ENCODE measurements around the gene HORMAD1.
"Not testable (repeated sequence)": the region's sequence is repeated elsewhere in the genome, so short reads cannot be mapped to it uniquely, and the experiment has no call there.

HORMAD1 gene

DNA sequence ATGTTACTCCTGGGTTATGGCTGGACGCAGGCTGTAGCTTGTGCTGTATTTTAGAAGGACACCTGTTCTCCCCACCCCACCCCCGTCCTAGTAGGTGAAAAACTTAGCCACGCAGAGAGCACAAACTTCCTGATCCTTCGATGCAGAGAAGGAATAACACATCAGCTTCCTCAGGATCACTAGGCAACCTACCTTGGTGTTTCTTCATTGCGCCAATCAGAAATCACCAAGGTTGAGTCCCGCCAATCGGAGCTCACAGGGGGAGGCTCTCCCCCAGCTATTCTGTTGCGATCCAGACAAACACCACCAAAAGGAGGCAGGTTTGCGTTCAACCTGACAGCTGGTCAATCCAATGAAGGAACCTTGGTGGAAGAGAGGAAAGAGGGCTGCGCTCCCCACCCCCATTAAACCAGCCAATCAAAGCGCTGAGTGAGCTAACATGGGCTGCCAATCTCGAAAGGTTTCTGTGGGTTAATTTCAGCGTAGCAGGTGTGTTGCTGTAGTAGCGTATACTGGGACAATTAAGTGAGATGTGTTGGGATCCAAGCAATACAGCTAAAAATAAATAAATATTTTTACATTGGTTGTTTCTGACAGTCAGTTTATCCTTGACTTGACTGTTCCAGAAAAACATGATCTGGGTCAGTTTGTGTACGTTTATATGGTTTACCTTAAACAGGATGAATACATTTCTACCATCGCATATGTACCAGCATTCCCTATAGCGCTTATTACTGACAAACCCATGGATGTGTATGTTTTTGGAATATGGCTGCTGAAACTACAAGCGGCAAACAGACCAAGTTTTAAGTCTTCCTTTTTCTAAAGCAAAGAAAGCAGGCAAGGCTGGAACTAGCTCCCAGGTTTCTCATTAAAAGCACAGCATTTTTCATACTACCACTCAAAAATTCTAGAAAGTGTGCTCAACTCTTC lies 23.4 kb downstream of the HORMAD1 start, which contains the start of gene GOLPH3L:
TSS of gene GOLPH3L (minus strand) at position 160 of the 933 bp plus-strand sequence. CDS start 2,316 bp downstream, outside the sequence.
- peak; percentile 99 for DNase-seq

DNA sequence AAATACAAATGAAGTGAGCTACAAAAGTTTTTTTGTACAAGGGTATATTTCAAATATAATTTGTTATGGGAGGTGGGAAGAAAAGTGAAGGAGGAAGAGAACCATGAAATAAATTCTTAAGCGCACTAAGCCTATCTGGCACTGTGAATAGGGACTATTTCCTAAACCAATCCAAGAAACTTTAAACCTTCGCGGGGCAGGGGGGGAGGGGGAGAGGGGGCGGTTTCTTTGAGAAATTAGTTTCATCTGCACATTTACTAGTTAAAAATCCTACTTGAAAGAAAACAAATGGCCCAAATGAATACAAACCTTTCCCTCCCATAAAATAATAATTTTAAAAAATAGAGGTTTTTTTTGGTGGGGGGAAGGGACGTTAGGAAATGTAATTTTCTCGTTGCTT lies 24.1 kb downstream of the HORMAD1 start:
- no peak for DNase-seq

DNA sequence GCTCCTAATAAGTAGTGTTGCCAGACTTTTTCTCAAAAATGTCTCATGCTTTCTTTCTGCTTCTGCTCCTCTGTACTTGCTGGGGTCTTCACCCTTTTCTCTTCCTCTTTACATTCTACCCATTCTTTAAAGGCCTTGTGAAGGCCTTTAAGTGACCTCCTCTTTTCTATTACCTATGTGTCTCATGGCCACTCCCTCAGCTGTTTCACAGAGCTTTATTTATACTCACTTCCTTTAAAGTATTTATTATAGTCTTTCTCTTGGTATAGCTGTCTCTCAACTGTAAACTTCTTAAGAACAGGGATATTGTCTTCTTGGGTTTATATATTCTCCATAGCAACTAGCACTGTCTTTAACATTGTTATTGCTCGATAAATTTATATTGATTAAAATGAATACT lies 24.5 kb downstream of the HORMAD1 start:
- DNase-seq, result no peak

DNA sequence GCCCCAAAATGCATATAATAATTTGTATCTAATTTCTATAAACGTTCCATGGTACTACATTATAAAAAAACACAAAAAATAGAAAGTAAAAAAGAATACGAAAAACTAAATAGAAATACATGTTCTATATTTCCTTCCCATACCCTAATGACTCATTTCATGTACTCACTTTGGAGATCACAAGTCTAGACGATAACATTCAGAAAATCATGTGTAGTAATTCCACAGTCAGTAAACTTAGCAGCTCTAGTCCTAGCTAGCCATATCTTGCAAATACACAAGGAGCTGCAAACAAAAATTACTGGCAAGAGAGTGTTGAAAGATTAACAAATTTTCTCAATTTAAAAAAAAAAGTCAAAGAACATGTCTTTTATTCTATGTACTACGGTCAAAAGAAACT lies 25.1 kb downstream of the HORMAD1 start:
- no peak for DNase-seq

DNA sequence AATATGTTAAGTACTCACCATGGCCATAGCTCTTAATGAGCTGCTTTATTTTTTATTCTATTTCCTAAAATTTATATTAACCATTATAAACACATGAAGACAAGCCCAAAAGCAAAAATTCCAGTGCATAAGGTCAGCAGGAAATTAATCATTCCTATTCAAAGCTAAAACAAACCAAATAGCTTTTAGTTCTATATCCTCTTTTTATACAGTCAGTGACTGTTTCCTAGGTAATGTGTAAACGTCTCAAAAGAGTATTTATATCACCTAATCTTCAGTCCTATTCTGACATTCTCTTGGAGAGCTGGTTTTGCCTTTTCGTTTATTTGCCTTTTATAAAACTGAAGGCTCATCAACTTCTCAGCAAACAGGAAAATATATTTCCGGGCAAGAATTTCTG lies 28.0 kb downstream of the HORMAD1 start:
- DNase-seq, result no peak

DNA sequence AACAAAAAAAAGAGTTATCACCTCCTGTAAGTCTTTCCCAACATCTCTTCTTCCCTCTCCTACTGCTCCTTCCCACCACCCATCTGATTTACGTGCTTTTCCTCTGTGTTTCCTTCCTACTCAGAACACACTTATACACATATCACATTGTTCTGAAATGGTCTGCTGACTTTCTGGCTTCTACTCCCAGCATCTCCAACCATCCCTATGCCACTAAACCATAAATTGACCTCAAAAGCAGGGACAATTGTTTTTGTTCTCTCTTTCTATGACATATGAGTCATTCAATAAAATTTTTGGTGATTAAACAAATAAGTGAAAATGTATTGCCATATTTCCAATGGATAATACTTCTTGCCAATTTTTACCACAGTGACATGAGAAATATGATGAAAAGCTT lies 31.9 kb downstream of the HORMAD1 start:
- DNase-seq, result no peak

DNA sequence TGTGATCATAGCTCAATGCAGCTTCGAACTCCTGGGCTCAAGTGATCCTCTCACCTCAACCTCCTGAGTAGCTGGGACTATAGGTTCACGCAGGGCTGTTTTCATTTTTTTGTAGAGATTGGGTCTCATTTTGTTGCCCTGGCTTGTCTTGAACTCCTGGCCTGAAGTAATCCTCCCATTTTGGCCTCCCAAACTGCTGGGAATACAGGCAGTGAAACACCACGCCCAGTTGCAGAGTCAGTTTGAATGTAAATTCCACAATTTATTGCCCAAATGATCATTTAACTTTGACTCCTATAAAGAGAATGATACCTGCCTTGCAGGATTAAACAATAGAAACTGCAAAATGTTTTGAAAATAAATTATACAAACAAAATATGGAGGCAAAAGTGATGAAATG lies 34.4 kb downstream of the HORMAD1 start:
- no peak for DNase-seq

DNA sequence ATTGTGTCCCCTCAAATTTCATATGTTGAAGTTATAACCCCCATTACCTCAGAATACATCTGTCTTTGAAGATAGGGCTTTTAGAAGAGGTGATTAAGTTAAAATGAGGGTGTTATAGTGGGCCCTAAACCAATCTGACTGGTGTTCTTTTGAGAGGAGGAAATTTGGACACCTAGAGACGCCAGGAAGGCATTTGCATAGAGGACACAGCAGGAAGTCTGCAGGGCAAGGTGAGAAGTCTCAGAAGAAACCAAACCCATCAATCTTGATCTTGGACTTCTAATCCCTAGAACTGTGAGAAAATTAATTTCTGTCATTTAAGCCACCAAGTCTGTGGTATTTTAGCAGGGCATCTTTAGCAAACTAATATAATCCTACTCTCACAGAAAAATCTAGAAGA lies 36.8 kb downstream of the HORMAD1 start:
- DNase-seq, result no peak

DNA sequence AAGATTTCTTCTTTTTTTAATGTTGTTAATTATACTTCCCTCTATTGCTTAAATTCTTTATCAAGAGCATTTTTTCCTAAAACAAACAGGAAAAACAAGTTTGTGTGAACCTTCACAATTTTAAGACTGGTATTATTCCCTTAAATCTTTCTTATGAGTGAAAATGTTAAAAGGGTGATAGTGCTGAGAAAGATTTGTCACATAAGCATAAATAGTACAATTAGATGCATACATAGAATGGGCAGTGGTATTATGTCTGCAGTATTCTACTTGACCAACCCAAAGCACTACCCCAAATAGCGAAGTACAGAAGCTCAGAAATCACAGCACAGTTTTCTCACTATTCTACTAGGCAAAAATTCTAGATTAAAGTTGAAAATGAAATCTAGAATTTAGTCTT lies 41.7 kb downstream of the HORMAD1 start:
- DNase-seq, result no peak

DNA sequence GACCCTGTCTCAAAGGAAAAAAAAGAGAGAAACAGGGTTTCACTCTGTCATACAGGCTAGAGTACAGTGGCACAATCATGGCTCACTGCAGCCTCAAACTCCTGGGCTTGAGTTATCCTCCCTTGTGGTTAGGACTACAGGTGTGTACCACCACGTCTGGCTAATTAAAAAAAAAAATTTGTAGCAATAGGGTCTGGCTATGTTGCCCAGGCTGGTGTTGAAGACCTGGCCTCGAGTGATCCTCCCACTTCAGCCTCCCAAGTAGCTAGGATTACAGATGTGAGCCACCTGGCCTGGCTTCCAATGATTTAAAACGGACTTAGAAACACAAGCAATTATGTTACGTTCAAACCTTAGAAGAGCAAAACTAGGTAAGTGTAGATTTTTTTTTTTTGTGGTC lies 45.8 kb downstream of the HORMAD1 start:
- no peak for DNase-seq

DNA sequence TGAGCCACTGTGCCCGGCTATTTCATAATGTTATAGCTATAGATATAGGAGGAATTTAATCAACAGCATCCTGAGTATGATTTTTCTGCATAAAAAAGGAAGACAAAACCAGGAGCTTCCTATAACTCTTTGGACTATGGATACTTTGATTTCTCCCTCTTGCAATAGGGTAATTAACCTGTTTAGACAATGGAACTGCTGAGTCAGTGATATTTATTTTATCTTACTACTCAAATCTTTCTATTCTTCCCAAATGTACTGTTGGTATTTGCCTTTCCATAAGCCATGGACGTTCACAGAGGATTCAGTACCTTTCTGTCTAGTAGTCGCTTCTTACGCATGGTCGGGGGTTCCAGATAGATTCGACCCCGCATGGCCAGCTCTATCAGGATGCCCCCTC lies 57.4 kb downstream of the HORMAD1 start:
- DNase-seq, result no peak

DNA sequence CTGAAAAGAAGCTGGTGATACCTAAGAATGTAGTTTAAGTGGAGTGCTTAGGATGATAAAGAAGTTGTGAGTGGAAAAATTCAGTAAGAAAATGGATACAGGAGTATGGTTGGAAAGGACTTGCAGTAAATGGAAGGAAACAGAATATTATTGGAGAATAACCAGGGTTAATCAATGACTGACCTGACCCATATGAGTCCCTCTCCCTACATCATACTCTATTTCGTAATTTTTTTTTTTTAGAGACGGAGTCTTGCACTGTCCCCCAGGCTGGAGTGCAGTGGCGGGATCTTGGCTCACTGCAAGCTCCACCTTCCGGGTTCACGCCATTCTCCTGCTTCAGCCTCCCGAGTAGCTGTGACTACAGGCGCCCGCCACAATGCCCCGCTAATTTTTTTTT lies 57.9 kb downstream of the HORMAD1 start:
- no peak for DNase-seq

DNA sequence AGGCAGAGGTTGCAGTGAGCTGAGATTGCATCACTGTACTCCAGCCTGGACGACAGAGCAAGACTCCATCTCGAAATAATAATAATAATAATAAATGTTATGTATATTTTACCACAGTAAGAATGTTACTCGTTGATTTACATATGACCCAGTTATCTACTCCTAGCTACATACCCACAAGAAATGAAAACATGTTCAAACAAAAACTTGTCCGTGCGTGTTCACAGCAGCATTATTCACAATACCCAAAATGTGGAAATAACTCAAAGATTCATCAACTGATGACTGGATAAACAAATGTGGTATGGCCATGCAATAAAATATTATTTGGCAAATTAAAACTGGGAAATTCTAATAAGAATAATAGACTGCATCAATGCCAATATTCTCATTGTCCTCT lies 59.5 kb downstream of the HORMAD1 start:
- DNase-seq, result no peak

DNA sequence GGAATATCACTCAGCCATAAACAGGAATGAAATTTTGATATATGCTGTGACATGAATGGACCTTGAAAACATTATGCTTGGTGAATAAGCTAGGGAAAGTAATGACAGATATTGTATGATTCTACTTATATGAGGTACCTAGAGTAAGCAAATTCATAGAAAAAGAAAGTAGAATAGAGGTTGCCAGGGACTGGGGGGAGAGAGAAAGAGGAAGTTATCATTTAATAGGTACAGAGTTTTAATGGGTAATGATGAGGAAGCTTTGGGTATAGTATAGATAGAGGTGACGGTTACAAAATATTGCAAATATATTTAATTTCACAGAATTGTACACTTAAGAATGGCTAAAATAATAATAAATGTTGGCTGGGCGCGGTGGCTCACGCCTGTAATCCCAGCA lies 60.1 kb downstream of the HORMAD1 start:
- no peak for DNase-seq

DNA sequence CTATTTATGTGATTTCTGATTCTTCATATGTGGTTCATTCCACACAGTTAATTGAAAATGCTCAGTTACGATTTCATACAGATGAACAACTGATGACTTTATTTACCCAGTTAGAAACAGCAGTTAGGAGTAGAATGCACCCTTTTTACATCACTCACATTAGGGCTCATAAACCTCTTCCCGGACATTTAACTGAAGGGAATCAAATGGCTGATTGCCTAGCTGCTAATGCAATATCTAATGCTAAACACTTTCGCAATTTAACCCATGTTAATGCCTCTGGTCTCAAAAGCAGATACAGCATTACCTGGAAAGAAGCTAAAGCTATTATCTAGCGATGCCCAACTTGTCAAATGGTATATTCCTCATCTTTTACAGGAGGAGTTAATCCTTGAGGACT lies 63.6 kb downstream of the HORMAD1 start:
- DNase-seq, result not testable (repeated sequence)

DNA sequence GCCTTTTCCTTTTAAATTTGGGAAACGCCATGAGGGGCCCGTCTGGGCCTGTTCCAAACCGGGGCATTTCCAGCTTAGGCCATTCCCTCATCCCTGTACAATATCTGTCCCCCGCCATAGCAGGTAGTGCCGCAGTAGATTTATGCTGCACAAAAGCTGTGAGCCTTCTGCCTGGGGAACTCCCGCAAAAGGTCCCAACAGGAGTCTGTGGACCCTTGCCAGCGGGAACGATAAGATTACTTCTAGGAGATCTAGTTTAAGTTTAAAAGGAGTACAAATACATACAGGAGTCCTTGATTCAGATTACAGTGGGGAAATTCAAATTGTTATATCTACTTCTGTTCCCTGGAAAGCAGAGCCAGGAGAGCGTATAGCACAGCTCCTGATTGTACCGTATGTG lies 66.1 kb downstream of the HORMAD1 start:
- DNase-seq, result not testable (repeated sequence)

DNA sequence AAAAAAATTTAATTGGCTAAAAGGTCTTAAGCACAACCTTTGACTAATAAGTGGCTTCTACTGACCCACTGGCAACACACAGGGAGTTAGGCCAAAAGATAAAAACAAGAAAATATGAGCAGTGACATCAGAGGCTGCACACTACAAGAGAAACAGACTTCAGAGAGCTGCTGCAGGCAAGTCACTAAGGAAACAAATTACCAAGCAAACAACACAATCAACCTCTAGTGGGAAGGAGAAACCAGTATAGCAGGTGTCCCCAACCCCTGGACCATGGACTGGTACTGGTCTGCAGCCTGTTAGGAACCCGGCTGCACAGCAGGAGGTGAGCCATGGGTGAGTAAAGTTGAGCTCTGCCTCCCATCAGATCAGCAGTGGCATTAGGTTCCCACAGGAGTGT lies 70.5 kb downstream of the HORMAD1 start:
- DNase-seq, result no peak

DNA sequence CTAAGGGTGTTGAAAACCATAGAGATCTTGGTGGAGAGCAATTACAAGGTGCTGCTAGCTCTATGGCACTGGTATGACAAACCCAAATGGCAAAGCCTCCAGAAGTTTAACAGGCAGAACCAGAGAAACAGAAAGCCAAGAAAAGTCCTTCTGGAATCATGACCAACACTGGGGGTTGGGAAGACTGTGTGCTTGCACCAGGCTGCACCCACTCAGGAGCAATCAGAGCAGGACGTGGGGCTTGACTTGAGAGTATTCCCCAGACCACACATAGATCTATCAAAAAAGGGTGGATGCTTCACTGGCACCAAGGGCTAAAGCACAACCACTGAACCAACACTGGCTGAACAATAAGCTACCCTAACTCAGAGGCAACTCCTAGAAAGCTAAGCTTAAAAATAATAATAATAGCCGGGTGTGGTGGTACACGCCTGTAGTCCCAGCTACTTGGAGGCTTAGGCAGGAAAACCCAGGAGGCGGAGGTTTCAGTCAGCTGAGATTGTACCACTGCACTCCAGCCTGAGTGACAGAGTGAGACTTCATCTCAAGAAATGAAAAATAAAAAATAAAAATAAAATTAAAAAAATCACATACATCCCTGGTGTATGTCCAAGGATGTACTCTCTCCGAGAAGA lies 71.1 kb downstream of the HORMAD1 start:
- no peak for DNase-seq

Data from NCI-H1105 (cell line).